Measurements from ENCODE around the gene PNKD.

DNA sequence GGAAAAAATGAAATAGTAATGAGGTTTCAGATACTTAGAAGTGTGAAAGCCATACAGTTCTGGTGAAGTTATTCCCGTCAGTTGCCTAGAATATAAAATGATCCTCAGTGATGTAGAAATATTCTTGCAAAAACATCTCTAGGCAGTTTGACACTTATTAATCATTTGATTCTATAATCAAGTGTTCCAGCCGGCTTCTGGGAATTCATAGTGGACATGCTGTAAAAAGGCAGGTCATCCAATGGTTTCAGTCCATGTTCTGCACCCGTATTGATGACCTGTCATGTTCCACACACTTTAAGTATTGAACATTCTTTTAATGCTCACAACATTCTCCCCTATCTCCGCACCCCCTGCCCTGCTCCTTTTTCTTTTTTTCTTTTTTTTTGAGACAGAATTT, 33.5 kb upstream of the PNKD start:
- TF ChIP-seq POLR2AphosphoS5 (IDR thresholded peaks at IDR 0.05; ENCODE audit: low read depth, low read length) (no peak), POLR2A (IDR thresholded peaks at IDR 0.05; ENCODE audit: low read depth, low read length) (no peak)

Data from GM12891 (cell line).